Amniotic epithelial cell (primary cell): ENCODE results near the gene METTL8.

Source experiments
- DNase-seq: peaks from one replicate; pipeline ENCODE4 v3.0.0-alpha.2; 2010; ENCODE audit warnings: low read depth

Gene METTL8, protein sequence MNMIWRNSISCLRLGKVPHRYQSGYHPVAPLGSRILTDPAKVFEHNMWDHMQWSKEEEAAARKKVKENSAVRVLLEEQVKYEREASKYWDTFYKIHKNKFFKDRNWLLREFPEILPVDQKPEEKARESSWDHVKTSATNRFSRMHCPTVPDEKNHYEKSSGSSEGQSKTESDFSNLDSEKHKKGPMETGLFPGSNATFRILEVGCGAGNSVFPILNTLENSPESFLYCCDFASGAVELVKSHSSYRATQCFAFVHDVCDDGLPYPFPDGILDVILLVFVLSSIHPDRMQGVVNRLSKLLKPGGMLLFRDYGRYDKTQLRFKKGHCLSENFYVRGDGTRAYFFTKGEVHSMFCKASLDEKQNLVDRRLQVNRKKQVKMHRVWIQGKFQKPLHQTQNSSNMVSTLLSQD

DNA sequence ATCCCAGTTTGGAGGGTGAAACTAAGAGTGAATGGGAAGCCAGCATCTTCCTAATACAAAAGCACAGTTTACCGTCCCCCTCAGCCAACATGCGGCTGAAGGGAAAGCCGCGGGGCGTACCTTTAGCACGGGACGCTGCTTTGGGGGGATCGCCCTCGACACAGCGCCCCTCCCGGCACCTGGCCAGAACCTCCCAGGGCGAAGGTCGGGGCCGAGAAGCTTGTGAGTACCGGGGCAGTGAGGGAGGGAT is at the start of gene METTL8:
Gene METTL8, minus strand, starts transcription at position 228 of the 250 bp plus-strand sequence. CDS start 41,805 bp downstream, outside the sequence.
- no peak for DNase-seq

DNA sequence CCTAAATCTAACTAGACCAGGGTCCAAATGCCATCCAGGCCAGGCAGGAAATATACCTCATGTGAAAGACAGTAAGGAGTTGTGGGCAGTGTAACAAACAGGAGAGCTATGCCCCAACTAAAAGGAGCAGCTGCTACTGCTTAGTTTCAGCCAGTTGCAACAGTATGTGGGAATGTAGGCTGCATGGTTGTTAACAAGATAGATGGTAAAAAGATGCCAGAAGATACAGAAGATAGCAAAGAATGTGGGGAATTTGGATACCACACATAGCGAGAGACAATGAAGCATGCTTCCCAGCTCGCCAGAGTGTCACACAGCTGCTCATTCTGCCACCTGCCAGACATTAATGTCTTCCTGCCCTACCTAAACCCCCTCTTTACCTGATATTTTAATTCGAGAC is 49.1 kb upstream of the METTL8 start:
- peak; percentile 58 for DNase-seq

DNA sequence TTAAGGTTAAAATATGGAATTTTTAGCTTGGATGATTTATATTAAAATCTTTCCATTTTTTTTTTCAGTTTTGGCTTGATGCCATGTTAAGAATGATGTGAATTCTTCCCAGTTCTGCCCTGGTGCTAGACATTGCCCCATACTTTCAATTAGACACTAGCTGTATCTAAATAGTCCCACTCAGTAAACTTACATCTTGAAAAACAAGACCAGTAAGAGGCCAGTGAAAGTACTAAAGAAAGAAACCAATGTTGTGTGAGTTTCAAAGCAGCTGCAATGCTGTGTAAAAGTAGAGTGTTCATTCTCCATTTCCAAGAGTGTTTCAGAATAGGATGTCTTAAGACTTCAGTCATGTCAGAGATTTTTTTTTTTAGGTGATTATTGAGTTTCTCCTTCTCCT is 48.5 kb upstream of the METTL8 start:
- DNase-seq: peak; percentile 35

DNA sequence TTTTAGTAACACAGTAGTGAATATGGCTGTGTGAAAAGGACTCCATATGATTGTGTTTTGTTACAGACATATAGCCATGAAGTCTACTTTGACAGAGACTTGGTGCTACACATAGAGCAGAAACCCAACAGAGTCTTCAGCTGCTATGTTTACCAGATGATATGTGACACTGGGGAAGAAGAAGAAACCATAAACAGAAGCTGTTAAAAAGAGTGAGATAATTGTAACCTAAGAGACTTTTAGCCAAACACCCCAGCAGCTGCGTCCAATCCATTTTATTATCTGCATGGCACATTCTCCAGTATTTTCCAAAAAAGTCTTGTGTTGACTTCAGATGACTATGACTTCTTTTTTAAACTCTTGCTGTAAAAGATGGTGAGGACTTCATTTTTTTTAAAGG is 47.1 kb upstream of the METTL8 start:
- DNase-seq: no peak

DNA sequence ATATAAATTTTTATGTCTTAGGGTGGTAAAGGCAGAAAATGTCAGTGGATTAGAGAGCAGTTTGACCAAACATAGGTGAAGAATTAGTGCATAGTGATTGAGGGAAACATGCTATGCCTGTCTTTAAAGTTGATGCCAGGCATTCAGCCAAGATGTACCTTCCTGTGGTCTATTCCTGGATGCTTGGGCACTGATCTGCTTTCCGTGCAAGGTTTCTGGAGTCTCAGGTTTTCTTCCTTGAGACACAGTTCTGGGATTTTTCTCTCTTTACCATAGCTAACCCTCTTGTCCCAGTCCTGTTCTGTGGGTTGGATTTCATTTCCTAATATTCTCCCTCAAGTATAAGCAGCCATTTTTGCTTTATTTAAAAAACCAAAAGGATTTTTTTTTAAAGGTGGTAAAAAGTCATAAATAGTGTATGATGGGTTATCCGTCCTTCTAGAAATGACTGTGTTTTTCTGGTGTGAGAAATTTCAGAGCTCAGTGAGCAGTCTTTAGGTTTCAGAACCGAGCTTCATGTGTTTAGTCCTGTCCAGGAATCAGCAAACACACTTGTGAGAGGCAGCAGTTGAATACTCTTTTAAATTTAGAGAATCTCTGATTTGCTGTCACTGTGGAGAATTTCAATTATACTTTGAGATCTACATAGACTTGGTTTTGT is 45.5 kb upstream of the METTL8 start:
- DNase-seq: peak; percentile 16

DNA sequence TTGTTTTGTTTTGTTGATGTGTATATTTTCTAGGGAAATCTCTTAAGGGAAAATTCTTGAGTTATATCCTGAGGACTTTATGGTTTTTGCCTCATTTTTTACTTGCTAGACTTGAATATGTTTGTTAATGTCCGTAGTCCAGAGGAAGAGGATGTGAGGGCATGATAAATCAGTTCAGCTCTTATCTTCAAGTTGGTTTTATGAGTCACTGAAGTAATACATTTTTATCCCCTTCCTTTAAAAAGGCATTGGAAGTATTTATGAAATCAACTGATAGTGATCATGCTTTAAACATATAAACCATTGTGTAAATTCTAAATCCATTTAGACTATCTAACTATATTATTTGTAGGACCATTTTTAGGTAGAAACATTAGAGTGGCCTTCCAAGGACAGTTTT is 44.6 kb upstream of the METTL8 start:
- DNase-seq: peak; percentile 83

DNA sequence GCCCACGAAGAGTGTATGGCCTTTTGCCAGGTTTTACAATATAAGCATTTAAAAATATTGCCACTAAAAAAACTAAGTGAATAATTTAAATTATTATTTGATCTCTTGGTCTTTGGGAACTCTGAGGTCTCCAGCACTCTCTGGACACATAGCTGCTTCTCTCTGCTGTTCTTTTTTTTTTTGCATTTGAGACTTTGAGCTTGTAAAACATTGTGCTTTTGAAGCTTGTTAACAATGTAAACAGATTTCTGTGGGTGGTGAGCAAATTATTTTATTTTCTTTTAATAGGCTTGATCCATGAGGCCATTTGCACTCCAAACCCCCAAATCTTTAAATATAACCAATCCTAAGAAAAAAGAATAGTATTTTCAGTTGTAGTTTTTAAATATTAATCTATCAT is 42.2 kb upstream of the METTL8 start:
- no peak for DNase-seq

DNA sequence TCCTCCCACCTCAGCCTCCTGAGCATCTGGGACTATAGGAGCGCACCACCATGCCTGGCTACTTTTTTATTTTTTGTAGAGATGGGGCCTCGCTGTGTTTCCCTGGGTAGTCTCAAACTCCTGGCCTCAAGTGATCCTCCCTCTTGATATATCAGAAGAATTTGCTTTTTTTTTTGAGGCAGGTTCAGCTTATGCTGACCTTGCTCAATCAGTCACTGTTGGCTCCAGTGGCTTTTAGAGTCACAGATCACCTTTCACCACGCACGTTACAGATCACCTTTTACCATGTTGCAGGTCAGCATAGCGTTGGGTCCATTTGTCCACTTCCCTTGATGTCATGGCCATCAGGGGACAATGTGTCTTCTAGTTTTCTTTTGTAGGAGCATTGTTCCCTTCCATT is 36.3 kb upstream of the METTL8 start:
- DNase-seq: no peak

DNA sequence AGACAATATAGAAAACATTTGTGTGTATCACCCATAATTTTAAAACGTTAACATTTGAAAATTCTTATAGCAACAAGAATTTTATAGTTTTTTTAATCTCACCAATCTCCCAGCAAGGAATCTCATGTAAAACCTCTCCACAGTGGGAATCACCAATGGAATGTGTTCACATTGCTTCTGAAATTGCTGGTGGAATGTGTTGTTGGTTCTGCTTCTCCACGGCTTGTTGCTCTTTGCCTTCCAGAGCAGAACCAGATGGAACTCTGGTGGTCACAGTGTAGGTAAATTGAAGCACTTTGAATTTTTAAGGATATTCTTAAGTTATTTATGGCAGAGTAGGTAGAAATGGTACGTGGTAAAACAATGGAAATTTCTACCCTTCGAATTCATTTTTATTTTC is 35.4 kb upstream of the METTL8 start:
- DNase-seq: no peak

DNA sequence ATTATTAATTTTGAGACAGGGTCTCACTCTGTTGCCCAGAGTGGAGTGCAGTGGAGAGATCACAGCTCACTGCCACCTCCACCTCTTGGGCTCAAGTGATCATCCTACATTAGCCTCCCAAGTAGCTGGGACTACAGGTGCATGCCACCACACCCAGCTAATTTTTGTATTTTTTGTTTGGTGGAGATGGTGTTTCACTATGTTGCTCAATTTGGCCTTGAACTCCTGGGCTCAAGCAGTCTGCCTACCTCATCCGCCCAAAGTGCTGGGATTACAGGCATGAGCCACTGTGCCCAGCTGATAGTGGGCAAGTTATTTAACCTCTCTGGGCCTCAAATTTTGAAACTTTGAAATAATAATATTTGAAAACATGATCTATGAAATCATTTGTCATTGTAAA is 26.7 kb upstream of the METTL8 start:
- DNase-seq: no peak

DNA sequence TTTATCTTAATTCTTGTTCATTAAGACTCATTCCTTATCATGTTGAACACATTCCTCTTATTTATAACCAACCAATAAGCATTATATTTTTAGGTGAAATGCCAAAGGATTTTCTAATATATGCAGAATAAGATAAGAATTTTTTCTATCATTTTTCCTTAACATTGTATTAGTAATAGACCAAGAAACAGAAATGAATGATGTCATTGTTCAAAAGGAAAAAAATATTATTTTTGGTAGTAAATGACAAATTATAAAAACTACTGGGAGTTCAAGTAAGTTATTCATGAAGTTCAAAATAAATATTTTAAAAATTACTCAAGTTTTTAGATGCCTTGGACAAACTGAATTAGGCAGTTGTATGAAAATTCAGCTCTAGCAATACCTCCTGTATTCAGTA is 25.7 kb upstream of the METTL8 start:
- DNase-seq: no peak

DNA sequence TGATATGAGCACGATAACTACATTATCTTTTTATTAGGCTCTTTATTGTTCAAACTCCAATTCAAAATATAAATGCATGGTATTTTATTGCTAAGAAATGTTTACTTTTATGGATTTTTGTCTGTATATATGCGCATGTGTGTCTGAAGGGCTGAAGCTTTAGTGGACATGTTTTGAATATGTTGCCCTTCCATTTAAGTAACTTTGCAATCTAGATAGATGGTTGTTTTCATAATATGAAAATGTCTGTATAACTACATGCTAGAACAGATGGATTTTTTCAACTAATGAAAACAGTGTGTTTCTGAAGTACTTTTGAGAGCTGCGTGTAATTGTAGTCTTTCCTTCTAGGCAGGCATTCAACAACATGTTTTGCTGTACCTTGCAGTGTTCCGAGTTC is 19.0 kb upstream of the METTL8 start:
- DNase-seq: no peak

DNA sequence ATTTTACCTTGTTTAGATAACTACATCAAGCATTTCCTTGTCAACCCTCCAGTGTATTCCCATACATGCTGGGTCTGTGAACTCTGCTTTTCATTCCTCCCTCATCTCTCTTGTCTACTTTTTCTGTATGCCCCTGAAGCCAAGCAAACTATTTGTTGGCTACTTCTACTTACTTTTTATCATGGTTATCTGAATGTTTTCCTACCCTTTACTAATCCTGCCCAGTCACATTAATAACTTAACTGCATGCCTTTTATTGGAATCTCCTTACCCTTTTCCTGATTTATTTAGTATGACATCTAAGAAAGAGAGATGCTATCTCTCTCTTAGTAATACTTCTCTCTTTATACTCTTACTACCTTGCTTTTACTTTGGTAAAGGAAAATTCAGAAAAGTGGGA is 17.3 kb upstream of the METTL8 start:
- no peak for DNase-seq

DNA sequence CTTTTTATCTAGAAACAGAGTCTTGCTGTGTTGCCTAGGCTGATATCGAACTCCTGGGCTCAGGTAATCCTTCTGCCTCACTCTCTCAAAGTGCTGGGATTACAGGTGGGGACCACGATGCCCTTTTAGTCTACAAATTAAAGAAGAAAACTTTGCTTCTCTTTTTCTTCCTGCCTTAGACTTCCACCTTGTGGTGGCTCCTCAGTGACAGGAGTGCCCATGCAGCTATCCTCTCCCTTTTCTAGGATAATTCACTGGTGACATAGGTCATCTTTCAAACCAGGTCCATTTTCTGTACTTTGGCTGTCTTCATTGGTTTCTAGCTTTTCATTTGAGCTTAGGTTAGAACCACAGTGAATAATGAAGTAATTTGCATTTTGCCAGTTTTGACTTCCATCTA is 13.9 kb upstream of the METTL8 start:
- DNase-seq: no peak

DNA sequence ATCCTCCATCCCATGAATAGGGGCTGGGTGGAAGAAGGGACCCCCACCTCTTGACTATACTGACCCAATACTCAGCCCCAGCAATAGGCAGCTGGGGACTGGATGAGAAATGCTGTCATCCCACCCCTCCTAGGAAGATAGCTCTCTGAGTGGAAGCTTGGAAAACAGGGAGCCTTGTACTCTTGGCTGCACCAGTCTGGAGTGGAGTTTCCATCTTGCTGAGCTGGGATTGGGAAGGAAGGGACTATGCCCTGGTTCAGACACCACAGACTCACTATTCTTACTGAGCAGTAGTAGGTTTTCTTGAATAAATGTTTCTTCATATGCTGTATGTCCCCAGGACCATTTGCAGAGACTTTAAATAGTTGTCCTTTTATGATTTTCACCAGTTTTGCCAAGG is 7.7 kb upstream of the METTL8 start:
- no peak for DNase-seq

DNA sequence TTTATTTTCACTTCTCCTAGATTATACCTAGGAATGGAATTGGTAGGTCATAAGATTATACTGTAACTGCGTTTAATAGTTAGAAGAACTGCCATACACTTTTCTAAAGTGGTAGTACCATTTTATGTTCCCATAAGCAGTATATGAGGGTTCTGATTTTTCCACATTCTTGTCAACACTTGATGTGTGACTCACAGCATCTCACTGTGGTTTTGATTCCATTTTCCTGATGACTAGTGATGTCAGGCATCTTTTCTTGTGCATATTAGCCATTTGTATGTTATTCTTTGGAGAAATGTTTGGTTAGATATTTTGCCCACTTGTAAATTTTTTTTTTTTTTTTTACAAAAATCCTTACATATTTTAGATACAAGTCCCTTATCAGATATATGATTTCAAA is 2.5 kb upstream of the METTL8 start:
- peak; percentile 86 for DNase-seq

DNA sequence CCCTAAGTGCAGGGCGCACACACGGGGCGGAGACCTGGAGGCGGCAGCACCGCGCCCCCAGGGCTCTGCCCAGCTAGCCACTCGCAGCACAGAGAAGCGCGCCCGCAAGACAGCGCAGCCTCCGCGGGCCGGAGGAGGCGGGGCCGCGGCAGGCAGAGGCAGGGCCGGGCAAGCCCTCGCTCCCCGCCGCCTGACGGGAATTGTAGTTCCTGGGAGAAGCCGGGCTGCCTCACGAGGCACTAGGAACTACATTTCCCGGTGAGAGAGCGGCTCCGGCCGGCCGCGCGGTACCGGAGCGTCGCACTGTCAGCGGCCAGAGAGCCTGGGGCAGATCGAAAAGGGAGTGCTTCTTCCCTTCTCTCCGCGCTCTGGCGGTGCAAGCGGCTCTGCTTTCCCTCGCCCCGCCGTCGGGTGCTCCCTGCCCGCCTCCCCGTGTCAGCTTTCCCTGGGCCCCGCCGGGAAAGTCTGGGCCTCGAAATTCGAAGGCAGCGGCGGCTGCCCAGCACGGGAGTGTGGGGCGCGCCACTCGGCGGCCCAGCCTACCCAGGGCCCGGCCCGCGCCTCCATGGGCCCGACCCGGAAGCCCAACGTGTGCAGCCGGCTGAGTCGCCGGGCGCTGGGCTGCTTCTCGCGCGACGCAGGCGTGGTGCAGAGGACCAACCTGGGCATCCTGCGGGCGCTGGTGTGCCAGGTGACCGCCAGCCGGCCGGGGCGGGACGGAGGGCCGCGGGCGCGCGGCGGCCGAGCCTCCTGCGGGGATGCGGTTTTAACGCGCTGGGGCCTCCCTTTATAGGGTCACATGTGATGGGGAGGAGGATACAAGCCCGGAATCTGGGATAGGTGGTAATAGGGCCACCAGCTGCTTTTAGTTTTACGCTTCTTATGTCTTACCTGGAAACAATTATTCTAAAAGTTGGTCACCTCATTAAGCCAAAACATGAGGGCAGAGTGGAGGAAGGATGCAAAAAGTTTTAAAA is 511 bp upstream of the METTL8 start, which contains the start of gene DCAF17:
Gene DCAF17, plus strand, starts transcription at position 214 of the 977 bp plus-strand sequence. Its CDS starts 352 bp downstream, at position 566.
- peak; percentile 93 for DNase-seq

DNA sequence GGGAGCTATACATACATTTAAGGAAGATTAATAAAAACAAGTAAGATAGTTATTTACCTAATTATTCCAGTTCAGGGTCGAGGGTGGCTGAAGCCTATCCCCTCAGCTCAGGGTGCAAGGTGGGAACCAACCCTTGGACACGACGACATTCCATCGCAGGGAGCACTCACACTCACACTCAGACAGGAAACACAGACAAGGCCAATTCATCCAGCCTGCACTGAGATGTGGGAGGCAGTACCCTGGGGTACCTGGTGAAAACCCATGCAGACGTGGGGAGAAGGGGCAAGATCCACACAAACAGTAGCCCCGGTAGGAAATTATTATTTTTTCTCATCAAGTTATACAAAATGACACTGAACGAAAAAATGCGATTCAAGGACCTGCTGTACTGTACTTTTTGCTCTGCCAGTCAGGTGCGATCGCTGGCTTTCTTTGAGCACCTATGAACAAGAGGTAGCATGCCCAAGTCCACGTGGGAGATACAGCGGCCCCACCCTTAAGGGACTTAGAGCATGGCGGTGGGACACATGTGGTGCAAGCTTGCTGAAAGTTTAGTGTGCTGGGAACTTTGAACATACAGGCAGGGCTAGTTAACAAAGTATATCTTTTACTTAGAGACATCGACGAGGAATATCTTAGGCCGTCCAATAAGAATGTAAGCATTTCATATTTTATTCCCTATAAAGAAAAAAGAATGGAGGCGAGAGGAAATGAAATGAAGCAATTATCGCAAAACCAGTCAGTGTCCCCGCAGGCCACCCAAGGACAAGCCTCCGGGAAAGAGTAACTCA is 624 bp downstream of the METTL8 start:
- DNase-seq: peak; percentile 7

DNA sequence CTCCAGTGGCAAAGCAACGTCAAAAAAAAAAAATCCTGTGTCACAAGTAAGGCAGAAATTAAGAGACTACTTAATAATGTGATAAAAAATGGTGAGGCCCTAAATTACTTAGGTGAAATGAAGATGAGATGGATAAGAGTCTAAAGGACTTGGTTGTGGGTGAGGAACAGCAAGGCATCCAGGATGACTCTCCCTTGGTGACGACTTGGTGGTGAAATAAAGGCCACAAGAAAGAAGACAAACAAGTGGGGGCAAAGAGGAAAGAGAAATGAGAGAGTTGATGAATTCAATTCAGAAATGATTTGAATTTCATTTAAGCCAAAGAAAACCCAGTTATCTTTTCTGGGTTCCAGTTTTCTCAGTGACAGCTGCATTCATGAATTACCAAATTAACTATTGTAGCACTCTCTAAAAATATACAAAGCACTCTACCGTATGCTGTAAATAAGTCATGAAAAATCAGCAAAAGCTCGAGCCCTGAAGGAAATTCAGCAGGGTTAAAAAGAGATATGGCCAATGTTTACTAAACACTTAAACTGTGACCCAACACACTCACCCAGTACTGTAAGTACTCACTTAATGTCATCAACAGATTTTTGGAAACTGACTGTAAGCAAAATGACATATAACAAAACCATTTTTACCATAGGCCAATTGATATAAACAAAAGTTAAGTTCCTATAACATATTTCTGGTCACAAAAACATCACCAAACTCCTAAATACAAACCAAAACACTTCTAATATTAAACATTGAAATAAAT is 1.4 kb downstream of the METTL8 start:
- DNase-seq: no peak

DNA sequence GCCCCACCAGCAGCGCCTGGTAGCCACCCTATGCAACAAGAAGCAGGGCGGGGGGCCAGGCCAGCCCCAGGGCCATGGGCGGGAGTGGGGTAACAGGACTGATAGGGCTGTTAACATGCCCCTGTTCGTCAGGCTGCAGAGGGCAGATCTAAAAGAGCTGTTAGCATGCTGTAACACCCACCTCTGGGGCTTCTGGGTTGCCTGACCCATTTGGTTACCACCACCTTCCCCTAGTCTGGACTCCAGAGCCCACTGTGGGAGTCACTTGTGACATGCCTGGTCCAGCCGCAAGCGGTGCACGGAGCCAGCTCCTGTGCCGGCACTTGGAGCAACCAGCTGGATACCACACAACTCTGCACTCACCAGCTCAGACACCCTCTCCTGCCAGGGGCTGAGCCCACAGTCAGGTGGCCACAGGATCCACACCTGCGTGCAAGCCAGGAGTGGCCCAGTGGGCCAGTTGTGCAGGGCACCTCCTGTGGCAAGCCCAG is 2.1 kb downstream of the METTL8 start:
- DNase-seq: no peak
